ENCODE results near the gene PCYOX1L. TPM values are rescaled to one million over a fixed set of nuclear protein-coding genes. Genes with fewer than 3 reads are reported as not detected.
A peak's percentile ranks its signal among the peaks of the same experiment; 100 is the strongest.

Gene PCYOX1L
- total RNA-seq, 1 experiment from 2014 or later: 8.3 TPM

- H3F3A ChIP-seq (ENCODE audit: insufficient read depth, low read depth): peaks cover 8% of the 10 kb centered on the region; the same call in 1 of the 2 replicates
- no peak overlapping the region for H3K27ac ChIP-seq
- no peaks in the 10 kb centered on the region for H3K79me2 ChIP-seq (ENCODE audit: low read depth)
- no peak overlapping the region for H3K4me2 ChIP-seq
- H3K36me3 ChIP-seq (ENCODE audit: low read depth): no peaks in the 10 kb centered on the region
- BruUV-seq (replicated peaks): no TSS peak
- no peaks in the 10 kb centered on the region for H4K20me1 ChIP-seq (ENCODE audit: insufficient read depth)
- CTCF ChIA-PET: interaction anchor here (0.7 to 2.0 kb wide), 12 partner anchors 10 to 405 kb away, joined by 3 to 12 read pairs (median 3); partner anchors contain the start of genes GRPEL2 and PCYOX1L
- no peaks in the 10 kb centered on the region for H3K9me2 ChIP-seq (ENCODE audit: insufficient read depth)
- POLR2A ChIA-PET (ENCODE audit: unreplicated experiment): interaction anchor here (0.6 to 0.7 kb wide), 2 partner anchors 9 to 198 kb away, joined by 3 to 8 read pairs; partner anchors contain the start of gene PCYOX1L
- intact Hi-C loops (cut with micrococcal nuclease; ENCODE audit: unreplicated experiment): loop anchor here (1.0 to 5.0 kb wide), 7 partner anchors 50 to 461 kb away; partner anchors contain the start of gene AFAP1L1
- H3K9me3 ChIP-seq (ENCODE audit: insufficient read depth, low read depth): no peaks in the 10 kb centered on the region
- no peaks in the 10 kb centered on the region for H3K4me1 ChIP-seq (replicated peaks; ENCODE audit: insufficient read depth)
- TF ChIP-seq EZH2 (IDR thresholded peaks at IDR 0.05; ENCODE audit: low read depth) (no peak), CTCF (conservative IDR thresholded peaks at IDR 0.05) (peak; percentile 84)
- H2AFZ ChIP-seq: no peak overlapping the region
- DNase-seq: peak; percentile 64 to 76
- H3K4me3 ChIP-seq: no peak overlapping the region
- H3K27me3 ChIP-seq (ENCODE audit: insufficient read depth, low read depth): no peaks in the 10 kb centered on the region
Measured at GRCh38 chr5:149367249-149367971, 9.6 kb downstream of the PCYOX1L start.

GRCh38 chr5:149367972-149368645 lies 10.3 kb downstream of the PCYOX1L start:
- POLR2A ChIA-PET (ENCODE audit: unreplicated experiment): interaction anchor here (0.6 kb wide), 1 partner anchor 197 kb away, joined by 3 read pairs; no protein-coding TSS in a partner anchor
- Histone ChIP-seq H3K4me1 (replicated peaks; ENCODE audit: insufficient read depth) (no peaks in the 10 kb centered on the region), H3F3A (ENCODE audit: insufficient read depth, low read depth) (peaks cover 8% of the 10 kb centered on the region; the same call in 1 of the 2 replicates), H4K20me1 (ENCODE audit: insufficient read depth) (no peaks in the 10 kb centered on the region), H3K9me2 (ENCODE audit: insufficient read depth) (no peaks in the 10 kb centered on the region), H3K4me3 (no peak overlapping the region), H3K27me3 (ENCODE audit: insufficient read depth, low read depth) (no peaks in the 10 kb centered on the region), H3K27ac (no peak overlapping the region), H3K79me2 (ENCODE audit: low read depth) (no peaks in the 10 kb centered on the region), H3K36me3 (ENCODE audit: low read depth) (no peaks in the 10 kb centered on the region), H3K4me2 (no peak overlapping the region), H3K9me3 (ENCODE audit: insufficient read depth, low read depth) (no peaks in the 10 kb centered on the region), H2AFZ (no peak overlapping the region)
- intact Hi-C loops (cut with micrococcal nuclease; ENCODE audit: unreplicated experiment): loop anchor here (1.0 to 5.0 kb wide), 7 partner anchors 51 to 461 kb away; partner anchors contain the start of gene AFAP1L1
- no TSS peak for BruUV-seq (replicated peaks)
- no peak for TF ChIP-seq CTCF (conservative IDR thresholded peaks at IDR 0.05)
- TF ChIP-seq EZH2 (IDR thresholded peaks at IDR 0.05; ENCODE audit: low read depth): no peak
- CTCF ChIA-PET: interaction anchor here (0.7 to 2.0 kb wide), 9 partner anchors 10 to 251 kb away, joined by 3 to 12 read pairs (median 4); partner anchors contain the start of genes GRPEL2 and PCYOX1L
- no peak for DNase-seq

- Histone ChIP-seq H3K9me3 (ENCODE audit: insufficient read depth, low read depth) (no peaks in the 10 kb centered on the region), H3K27me3 (ENCODE audit: insufficient read depth, low read depth) (no peaks in the 10 kb centered on the region), H3K4me1 (replicated peaks; ENCODE audit: insufficient read depth) (no peaks in the 10 kb centered on the region), H3K36me3 (ENCODE audit: low read depth) (no peaks in the 10 kb centered on the region), H3K79me2 (ENCODE audit: low read depth) (no peaks in the 10 kb centered on the region), H3F3A (ENCODE audit: insufficient read depth, low read depth) (peaks cover 3% of the 10 kb centered on the region; the same call in 1 of the 2 replicates), H3K4me3 (no peak overlapping the region), H3K4me2 (no peak overlapping the region), H3K27ac (no peak overlapping the region), H3K9me2 (ENCODE audit: insufficient read depth) (no peaks in the 10 kb centered on the region), H2AFZ (no peak overlapping the region), H4K20me1 (ENCODE audit: insufficient read depth) (no peaks in the 10 kb centered on the region)
- POLR2A ChIA-PET (ENCODE audit: unreplicated experiment): interaction anchor here (0.5 to 0.6 kb wide), 2 partner anchors 404 to 1408 kb away, joined by 3 read pairs; partner anchors contain the start of gene SMIM3
- no peak for DNase-seq
- intact Hi-C loops (cut with micrococcal nuclease; ENCODE audit: unreplicated experiment): loop anchor here (1.0 to 2.0 kb wide), 2 partner anchors 54 to 636 kb away; no protein-coding TSS in a partner anchor
- no TSS peak for BruUV-seq (replicated peaks)
- TF ChIP-seq EZH2 (IDR thresholded peaks at IDR 0.05; ENCODE audit: low read depth) (no peak), CTCF (conservative IDR thresholded peaks at IDR 0.05) (no peak)
- CTCF ChIA-PET: interaction anchor here (0.6 to 1.3 kb wide), 2 partner anchors 11 to 406 kb away, joined by 3 to 6 read pairs; no protein-coding TSS in a partner anchor
Measured at GRCh38 chr5:149370878-149371277, 13.0 kb downstream of the PCYOX1L start.

Measured in PC-9 (cell line).